Neutrophil (primary cell): ENCODE measurements around the gene TOLLIP.

ENCODE experiments used
- H3K27ac ChIP-seq: fragments of 200-600 bp; sonication (generic); 2 replicates; pipeline ENCODE4 v1.5.1; 2016; ENCODE audit warnings: mild to moderate bottlenecking, moderate library complexity
- H3K27me3 ChIP-seq: fragments of 200-600 bp; sonication (generic); 2 replicates; pipeline ENCODE4 v1.6.0; 2016; ENCODE audit warnings: mild to moderate bottlenecking
- H3K36me3 ChIP-seq: fragments of 200-600 bp; sonication (generic); 2 replicates; pipeline ENCODE4 v1.5.1; 2017
- H3K4me1 ChIP-seq, 2 experiments: fragments of 200-600 bp in 1 of 2; sonication (generic) in 1 of 2; 1 replicate in 1 of 2; 2 replicates in 1 of 2; pipeline versions ENCODE4 v1.5.1 to v1.6.1; 2013 to 2016; ENCODE audit warnings: low read depth in 1 of 2, low read length in 1 of 2, mild to moderate bottlenecking in 1 of 2, moderate library complexity in 1 of 2; ENCODE audit not compliant: control insufficient read depth in 1 of 2, insufficient read depth in 1 of 2
- H3K4me3 ChIP-seq, 2 experiments: fragments of 200-600 bp in 1 of 2; sonication (generic) in 1 of 2; 1 replicate in 1 of 2; 2 replicates in 1 of 2; pipeline ENCODE4 v1.5.1; 2013 to 2016; ENCODE audit warnings: low read depth in 1 of 2, low read length in 1 of 2, mild to moderate bottlenecking in 1 of 2, moderate library complexity in 1 of 2
- H3K9me3 ChIP-seq: fragments of 200-600 bp; sonication (generic); 2 replicates; pipeline ENCODE4 v1.5.1; 2016
- TF ChIP-seq, protein P1 (sequence below): fragments of 200-600 bp; sonication (generic); IDR thresholded peaks from 2 replicates; pipeline ENCODE4 v1.5.1; 2016; ENCODE audit warnings: antibody characterized with exemption

TOLLIP gene

DNA sequence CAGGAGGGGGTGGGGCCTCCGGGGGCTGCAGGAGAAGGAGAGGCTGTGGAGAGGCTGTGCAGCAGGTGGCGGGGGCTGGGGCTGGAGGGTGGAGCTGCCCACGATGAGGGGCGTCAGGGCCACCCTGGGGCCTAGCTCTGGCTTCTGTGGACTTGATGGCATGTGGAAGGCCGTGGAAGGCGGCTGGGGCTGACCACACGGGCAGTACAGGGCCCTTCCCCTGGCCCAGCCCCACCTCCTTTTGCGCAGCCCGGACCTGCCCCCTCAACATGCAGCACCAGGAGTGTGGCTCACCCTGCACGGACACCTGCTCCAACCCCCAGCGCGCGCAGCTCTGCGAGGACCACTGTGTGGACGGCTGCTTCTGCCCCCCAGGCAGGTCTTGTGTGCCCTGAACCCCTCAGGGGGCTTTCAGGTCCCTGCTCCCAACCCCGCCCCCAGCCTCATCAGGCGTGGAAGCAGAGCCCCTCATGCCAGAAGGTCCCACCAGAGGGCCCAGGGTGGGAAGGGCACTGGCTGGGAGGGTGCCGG is 80.4 kb downstream of the TOLLIP start:
- TF ChIP-seq, protein P1, sequence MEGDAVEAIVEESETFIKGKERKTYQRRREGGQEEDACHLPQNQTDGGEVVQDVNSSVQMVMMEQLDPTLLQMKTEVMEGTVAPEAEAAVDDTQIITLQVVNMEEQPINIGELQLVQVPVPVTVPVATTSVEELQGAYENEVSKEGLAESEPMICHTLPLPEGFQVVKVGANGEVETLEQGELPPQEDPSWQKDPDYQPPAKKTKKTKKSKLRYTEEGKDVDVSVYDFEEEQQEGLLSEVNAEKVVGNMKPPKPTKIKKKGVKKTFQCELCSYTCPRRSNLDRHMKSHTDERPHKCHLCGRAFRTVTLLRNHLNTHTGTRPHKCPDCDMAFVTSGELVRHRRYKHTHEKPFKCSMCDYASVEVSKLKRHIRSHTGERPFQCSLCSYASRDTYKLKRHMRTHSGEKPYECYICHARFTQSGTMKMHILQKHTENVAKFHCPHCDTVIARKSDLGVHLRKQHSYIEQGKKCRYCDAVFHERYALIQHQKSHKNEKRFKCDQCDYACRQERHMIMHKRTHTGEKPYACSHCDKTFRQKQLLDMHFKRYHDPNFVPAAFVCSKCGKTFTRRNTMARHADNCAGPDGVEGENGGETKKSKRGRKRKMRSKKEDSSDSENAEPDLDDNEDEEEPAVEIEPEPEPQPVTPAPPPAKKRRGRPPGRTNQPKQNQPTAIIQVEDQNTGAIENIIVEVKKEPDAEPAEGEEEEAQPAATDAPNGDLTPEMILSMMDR: no peak
- Histone ChIP-seq H3K27ac (no peak overlapping the region), H3K27me3 (peaks cover 14% of the 10 kb centered on the region), H3K4me1 (no peaks in the 10 kb centered on the region), H3K4me3 (no peak overlapping the region), H3K9me3 (no peaks in the 10 kb centered on the region), H3K36me3 (no peaks in the 10 kb centered on the region)

DNA sequence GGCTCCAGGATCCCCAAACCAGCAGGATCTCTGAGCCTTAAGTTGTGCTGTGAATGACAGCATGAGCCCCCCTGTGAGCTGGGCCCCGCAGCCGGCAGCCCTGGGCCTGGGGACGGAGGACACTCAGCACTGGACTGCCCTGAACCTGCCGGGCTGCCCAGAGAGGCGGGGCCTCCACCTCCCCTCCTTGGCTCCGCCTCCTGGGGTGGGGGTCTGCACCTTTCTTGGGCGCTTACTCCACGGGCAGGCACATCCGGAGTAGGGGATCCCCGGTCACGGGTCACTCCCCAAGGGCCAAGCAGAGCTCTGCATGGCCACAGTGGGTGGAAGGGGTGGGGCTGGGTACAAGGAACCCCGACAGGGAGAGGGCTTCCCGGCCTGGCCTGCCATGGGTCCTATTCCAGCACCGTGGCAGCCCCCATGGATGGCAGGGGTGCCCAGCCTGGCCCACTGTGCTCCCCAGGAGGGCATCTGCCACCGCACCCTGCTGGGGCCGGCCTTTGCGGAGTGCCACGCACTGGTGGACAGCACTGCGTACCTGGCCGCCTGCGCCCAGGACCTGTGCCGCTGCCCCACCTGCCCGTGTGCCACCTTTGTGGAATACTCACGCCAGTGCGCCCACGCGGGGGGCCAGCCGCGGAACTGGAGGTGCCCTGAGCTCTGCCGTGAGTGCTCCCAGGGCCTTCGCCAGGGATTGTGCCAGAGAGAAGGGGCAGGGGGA is 81.2 kb downstream of the TOLLIP start:
- Histone ChIP-seq H3K27me3 (peaks cover 22% of the 10 kb centered on the region), H3K4me3 (no peak overlapping the region), H3K27ac (no peak overlapping the region), H3K36me3 (no peaks in the 10 kb centered on the region), H3K9me3 (no peaks in the 10 kb centered on the region), H3K4me1 (no peaks in the 10 kb centered on the region)
- TF ChIP-seq, protein P1: no peak

DNA sequence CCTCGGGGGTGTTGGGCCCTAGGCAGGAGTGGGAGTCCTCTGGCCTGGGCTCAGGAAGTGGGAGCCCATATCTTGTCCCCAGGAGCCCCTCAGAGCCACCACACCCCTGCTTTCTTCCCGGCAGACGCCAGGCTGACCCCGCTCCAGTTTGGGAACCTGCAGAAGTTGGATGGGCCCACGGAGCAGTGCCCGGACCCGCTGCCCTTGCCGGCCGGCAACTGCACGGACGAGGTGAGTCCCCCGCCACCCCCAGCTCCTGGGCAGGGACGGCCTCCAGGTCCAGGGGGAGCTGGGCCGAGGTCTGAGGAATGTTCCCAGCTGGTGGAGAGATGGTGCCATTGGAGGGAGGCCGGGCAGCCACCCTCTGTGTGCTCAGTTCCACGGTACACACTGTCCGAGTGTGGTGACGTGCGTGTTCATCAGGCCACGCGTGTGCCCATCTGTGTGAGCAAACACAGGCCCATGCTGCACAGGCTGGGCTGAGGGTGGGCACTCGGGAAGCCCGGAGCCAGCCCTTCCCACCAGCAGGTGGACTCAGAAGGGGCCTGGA is 81.8 kb downstream of the TOLLIP start:
- TF ChIP-seq, protein P1: no peak
- Histone ChIP-seq H3K4me1 (no peaks in the 10 kb centered on the region), H3K9me3 (no peaks in the 10 kb centered on the region), H3K36me3 (no peaks in the 10 kb centered on the region), H3K27ac (no peak overlapping the region), H3K27me3 (peaks cover 22% of the 10 kb centered on the region), H3K4me3 (no peak overlapping the region)

DNA sequence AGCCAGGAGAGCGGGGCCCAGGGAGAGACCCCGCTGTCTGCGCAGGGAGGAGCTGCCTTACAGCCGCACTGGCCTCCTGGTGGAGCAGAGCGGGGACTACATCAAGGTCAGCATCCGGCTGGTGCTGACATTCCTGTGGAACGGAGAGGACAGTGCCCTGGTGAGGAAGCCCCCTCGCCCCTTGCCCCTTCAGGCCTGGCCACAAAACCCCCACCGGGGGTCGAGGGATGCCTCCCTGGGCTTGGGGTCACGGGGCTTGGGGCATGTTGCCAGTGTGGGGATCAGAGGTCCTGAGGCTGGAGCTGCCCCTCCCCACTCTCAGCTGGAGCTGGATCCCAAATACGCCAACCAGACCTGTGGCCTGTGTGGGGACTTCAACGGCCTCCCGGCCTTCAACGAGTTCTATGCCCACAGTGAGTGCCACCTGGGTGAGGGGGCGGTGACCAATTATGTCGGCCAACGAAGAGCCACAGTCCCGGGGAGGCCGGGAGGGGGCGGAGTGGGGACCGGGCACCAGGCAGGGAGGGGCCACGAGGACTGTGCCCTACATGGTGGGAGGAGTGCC is 82.4 kb downstream of the TOLLIP start:
- H3K27ac ChIP-seq: no peak overlapping the region
- no peak overlapping the region for H3K4me3 ChIP-seq
- peaks cover 22% of the 10 kb centered on the region for H3K27me3 ChIP-seq
- H3K36me3 ChIP-seq: no peaks in the 10 kb centered on the region
- TF ChIP-seq, protein P1: no peak
- H3K4me1 ChIP-seq: no peaks in the 10 kb centered on the region
- H3K9me3 ChIP-seq: no peaks in the 10 kb centered on the region

DNA sequence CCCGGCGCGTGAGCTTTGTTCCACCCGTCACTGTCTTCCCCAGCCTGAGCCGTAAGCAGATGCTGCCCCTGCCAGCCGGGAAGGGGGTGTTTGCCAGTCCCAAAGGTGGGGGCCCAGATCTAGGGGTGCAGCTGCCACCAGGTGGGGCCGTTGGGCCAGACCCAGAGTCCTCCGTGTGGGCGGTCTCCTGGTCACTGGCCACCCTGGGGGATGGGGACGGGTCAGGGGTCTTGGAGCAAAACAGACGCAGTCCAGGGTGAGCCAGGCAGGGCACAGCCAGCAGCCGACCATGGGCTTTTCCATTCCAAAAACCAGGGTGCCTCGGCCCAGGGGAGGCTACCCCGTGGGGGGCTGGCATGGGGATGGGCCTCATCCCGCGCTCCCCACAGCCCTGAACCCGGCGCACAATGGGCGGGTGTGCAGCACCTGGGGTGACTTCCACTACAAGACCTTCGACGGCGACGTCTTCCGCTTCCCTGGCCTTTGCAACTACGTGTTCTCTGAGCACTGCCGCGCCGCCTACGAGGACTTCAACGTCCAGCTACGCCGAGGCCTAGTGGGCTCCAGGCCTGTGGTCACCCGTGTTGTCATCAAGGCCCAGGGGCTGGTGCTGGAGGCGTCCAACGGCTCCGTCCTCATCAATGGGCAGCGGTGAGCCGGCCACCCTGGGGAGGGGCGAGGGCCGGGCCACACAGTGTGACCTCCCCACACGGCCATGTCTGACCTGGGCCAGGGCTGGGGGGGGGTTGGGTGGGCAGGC is 83.0 kb downstream of the TOLLIP start:
- peaks cover 22% of the 10 kb centered on the region for H3K27me3 ChIP-seq
- no peak overlapping the region for H3K27ac ChIP-seq
- no peaks in the 10 kb centered on the region for H3K4me1 ChIP-seq
- TF ChIP-seq, protein P1: no peak
- H3K4me3 ChIP-seq: no peak overlapping the region
- no peaks in the 10 kb centered on the region for H3K36me3 ChIP-seq
- no peaks in the 10 kb centered on the region for H3K9me3 ChIP-seq
